ENCODE data around the gene ZNF90. TPM values are rescaled to one million over a fixed set of nuclear protein-coding genes. Genes with fewer than 3 reads are reported as not detected.

The ZNF90 gene
- total and polyA plus RNA-seq, 2 donors (not counting 1 experiment from before 2014, with no cell fraction given) = 9.7 to 15.8 TPM

- H3K27me3 ChIP-seq (replicated peaks in 1 of 4; ENCODE audit: control extremely low read depth in 1 of 4, control insufficient read depth in 3 of 4, insufficient read depth in 4 of 4, low read length in 3 of 4) = no peaks in the 10 kb centered on the region
- peaks cover 1 to 16% of the 10 kb centered on the region in 2 experiments for H3K36me3 ChIP-seq (replicated peaks in 1 of 2; ENCODE audit: control extremely low read depth in 1 of 2, control insufficient read depth in 1 of 2, extremely low read depth in 1 of 2, insufficient read depth in 2 of 2, low read length in 1 of 2)
- peaks cover 1 to 34% (median 2%) of the 10 kb centered on the region in 3 donors for H3K9me3 ChIP-seq (ENCODE audit: control extremely low read depth in 1 of 3, control insufficient read depth in 2 of 3, insufficient read depth in 1 of 3, low read length in 2 of 3)
- peak within 1 kb of the TSS; percentile 91 for H3K4me2 ChIP-seq (replicated peaks; ENCODE audit: low read depth, low read length, poor library complexity, severe bottlenecking)
- H4K20me1 ChIP-seq (ENCODE audit: control insufficient read depth, insufficient read depth, low read length, poor library complexity, severe bottlenecking) = peaks cover 7% of the 10 kb centered on the region
- H3K27ac ChIP-seq (ENCODE audit: low read length in 2 of 2) = peak within 1 kb of the TSS; percentile 65 to 78
- peaks cover 48% of the 10 kb centered on the region for H3K79me2 ChIP-seq (ENCODE audit: control insufficient read depth, insufficient read depth, low read length)
- peak within 1 kb of the TSS; percentile 91 for H3K9ac ChIP-seq (ENCODE audit: low read length)
- DNase-seq (peak; percentile 95), ATAC-seq (ENCODE audit: low read depth) (peak; percentile 98)
- H3K4me1 ChIP-seq (ENCODE audit: control insufficient read depth in 2 of 2, insufficient read depth in 2 of 2, low read length in 2 of 2) = peaks cover 17 to 25% of the 10 kb centered on the region in 2 donors
- intact Hi-C loops (cut with micrococcal nuclease) = loop anchor here (1.0 to 10.0 kb wide), 7 partner anchors 72 to 500 kb away; partner anchors contain the start of genes ZNF101, ZNF14 and ZNF737
- WGBS (ENCODE audit: insufficient coverage) = 3% methylated on average over 25 of the region's 25 CpGs
- H2AFZ ChIP-seq (ENCODE audit: insufficient read depth, low read depth, low read length, poor library complexity, severe bottlenecking) = peak within 1 kb of the TSS; percentile 84
- ChIA-PET POLR2A (interaction anchor here (1.0 to 2.0 kb wide), 4 partner anchors 71 to 1230 kb away, joined by 3 to 9 read pairs (median 6); partner anchors contain the start of genes ZNF493, ZNF682 and ZNF90), CTCF (no interaction called here)
- Mint-ChIP-seq H3K4me3 (peak within 1 kb of the TSS; percentile 100), H3K27me3 (no peaks in the 10 kb centered on the region), H3K9me3 (ENCODE audit: insufficient read depth) (peaks cover 7% of the 10 kb centered on the region), H3K27ac (peak within 1 kb of the TSS; percentile 97), H3K4me1 (peaks cover 56% of the 10 kb centered on the region)
- no peak for TF ChIP-seq CTCF (IDR thresholded peaks at IDR 0.05)
- TF ChIP-seq EZH2 (IDR thresholded peaks at IDR 0.05; ENCODE audit: borderline replicate concordance, insufficient read depth, low read depth, low read length, poor library complexity, severe bottlenecking) = no peak
- peak within 1 kb of the TSS; percentile 54 to 99 (median 73) for H3K4me3 ChIP-seq (ENCODE audit: control extremely low read depth in 1 of 5, extremely low read depth in 1 of 5, insufficient read depth in 1 of 5, low read depth in 2 of 5, low read length in 4 of 5)
Observed at GRCh38 chr19:20167020-20167644, 89.3 kb downstream of the ZNF90 start, which contains the start of gene ZNF486. ZNF486 (plus strand) TSS chr19:20167214; CDS start chr19:20167331, 117 bp downstream.

Measured in B cell (primary cell).